GM06990 (cell line): Measurements from ENCODE around the gene KLK8.

Experiments used
- DNase-seq: peaks from one replicate; pipeline ENCODE4 v3.0.0-alpha.2; 2011; ENCODE audit not compliant: insufficient read length; ENCODE audit errors: extremely low read depth
- H3K27me3 ChIP-seq: replicated peaks from 2 replicates; pipeline ENCODE4 v1.6.0; 2011; ENCODE audit warnings: low read length; ENCODE audit not compliant: control insufficient read depth, insufficient read depth
- H3K36me3 ChIP-seq: 2 replicates; pipeline ENCODE4 v1.5.1; 2011; ENCODE audit warnings: low read length; ENCODE audit not compliant: control insufficient read depth, insufficient read depth
- H3K4me3 ChIP-seq: replicated peaks from 2 replicates; pipeline ENCODE4 v1.5.1; 2011; ENCODE audit warnings: low read depth, mild to moderate bottlenecking, control low read depth, low read length
- TF ChIP-seq, protein P1 (sequence below): IDR thresholded peaks from 2 replicates; pipeline ENCODE4 v1.5.1; 2011; ENCODE audit warnings: low read length, control low read depth, mild to moderate bottlenecking, inconsistent platforms; ENCODE audit not compliant: insufficient read depth, poor library complexity, severe bottlenecking

Gene KLK8

DNA sequence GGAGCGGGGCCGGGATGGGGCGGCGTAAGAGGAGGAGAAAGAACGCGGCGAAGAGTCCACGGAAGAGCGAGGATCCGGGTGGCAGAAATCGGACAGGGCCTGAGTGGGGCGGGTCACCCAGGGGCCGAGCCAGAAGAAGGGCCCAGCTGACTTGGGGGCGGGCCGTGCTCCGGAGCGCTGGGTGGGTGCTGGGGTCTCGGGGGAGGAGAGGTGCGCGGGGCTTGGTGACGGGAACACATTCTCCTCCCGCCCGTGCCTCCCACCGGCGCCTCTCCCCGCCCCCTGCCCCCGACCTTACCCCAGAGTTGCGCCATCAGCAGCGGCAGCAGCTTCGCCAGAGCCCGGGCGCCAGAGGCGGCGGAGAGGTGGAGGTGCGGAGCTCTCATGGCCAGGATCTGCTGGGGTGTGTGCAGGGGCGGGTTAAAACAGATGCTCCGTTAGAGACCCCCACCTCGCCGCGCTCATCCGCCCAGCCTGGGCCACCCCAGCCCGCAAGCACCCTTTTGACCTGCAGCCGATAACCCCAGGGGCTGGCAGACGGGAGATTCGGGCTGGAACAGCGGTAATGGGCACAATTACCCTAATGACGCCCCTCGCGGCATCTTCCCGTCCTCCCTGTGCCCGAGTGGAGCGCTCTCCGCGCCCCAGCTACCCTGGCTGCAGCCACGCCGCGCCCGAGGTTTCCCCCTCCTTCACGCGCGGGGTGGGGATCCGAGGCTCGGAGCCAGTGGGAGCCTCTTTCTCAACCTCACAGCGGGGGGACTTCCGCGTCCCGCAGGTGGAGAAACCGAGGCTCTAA is 17.5 kb upstream of the KLK8 start:
- no peak overlapping the region for H3K4me3 ChIP-seq
- no peaks in the 10 kb centered on the region for H3K36me3 ChIP-seq
- DNase-seq: no peak
- no peaks in the 10 kb centered on the region; the same call in none of the 2 replicates for H3K27me3 ChIP-seq
- TF ChIP-seq, protein P1, sequence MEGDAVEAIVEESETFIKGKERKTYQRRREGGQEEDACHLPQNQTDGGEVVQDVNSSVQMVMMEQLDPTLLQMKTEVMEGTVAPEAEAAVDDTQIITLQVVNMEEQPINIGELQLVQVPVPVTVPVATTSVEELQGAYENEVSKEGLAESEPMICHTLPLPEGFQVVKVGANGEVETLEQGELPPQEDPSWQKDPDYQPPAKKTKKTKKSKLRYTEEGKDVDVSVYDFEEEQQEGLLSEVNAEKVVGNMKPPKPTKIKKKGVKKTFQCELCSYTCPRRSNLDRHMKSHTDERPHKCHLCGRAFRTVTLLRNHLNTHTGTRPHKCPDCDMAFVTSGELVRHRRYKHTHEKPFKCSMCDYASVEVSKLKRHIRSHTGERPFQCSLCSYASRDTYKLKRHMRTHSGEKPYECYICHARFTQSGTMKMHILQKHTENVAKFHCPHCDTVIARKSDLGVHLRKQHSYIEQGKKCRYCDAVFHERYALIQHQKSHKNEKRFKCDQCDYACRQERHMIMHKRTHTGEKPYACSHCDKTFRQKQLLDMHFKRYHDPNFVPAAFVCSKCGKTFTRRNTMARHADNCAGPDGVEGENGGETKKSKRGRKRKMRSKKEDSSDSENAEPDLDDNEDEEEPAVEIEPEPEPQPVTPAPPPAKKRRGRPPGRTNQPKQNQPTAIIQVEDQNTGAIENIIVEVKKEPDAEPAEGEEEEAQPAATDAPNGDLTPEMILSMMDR: no peak

DNA sequence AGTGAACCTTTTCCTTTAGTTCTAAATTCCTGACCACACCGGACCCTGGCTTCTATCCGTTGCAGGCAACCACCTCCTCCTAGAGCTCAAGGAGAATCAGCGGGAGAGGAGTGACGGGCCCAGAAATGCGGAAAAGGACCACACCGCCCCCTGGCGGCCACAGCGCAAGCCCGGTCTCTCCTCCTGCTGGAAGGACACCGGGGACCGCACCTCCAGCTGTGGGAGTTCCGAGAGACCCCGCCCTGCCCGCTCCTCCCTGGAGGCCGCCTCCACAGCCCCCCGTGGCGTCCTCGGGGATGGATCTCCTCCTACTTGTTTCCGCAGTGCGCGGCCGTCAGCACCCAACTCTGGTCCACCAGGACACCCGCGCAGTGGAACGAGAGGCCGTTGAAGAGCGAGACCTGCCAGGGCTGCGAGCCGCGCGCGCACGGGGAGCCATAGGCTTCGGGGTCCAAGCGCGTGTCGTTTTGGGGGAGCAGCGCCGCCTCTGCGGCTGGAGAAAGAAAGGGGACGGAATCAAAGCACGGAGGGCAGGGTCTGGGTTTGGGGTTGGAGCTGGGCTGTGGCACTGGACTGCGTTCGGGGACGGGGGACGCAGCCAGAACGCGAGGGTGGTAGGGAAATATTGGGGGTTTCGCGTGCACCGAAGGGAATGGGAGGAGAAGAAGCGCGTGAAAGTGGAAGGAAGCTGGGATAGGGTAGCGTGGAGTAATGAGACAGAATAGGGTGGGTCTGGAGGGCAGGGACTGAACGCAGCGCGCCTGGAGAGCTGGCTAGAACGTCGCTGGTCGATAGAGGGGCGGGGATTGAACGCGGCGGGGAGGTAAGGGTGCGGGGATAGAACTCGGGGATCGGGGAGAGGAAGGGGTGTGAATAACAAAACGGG is 15.6 kb upstream of the KLK8 start:
- H3K36me3 ChIP-seq: no peaks in the 10 kb centered on the region
- H3K27me3 ChIP-seq: no peaks in the 10 kb centered on the region; the same call in 1 of the 2 replicates
- TF ChIP-seq, protein P1: peak; percentile 52
- no peak for DNase-seq
- no peak overlapping the region for H3K4me3 ChIP-seq

DNA sequence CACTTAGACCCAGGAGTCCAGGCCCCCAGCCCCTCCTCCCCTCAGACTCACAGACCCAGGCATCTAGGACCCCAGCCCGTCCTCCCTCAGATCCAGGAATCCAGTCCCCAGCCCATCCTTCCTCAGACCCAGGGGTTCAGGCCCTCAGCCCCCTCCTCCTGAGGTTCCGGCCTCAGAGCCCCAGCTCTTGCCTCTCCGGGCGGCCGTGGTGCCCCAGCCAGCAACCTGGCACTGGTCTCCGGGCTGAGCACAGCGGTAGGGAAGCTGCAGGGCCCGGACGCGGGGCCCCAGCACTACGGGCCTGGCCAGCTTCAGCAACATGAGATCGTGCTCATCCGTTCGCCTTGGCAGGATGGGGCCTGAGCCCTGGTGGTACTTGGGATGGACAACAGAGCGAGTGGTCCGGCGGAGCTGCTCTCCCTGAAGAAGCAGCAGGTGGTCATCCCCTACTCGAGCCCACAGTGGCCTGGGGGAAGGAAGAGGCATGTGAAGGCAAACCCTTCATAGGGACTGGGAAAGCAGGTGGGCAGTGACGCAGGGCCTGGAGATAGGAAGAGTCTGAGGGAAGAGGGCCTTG is 14.4 kb upstream of the KLK8 start:
- no peak overlapping the region for H3K4me3 ChIP-seq
- H3K27me3 ChIP-seq: no peaks in the 10 kb centered on the region; the same call in 1 of the 2 replicates
- no peak for DNase-seq
- H3K36me3 ChIP-seq: no peaks in the 10 kb centered on the region
- TF ChIP-seq, protein P1: no peak

DNA sequence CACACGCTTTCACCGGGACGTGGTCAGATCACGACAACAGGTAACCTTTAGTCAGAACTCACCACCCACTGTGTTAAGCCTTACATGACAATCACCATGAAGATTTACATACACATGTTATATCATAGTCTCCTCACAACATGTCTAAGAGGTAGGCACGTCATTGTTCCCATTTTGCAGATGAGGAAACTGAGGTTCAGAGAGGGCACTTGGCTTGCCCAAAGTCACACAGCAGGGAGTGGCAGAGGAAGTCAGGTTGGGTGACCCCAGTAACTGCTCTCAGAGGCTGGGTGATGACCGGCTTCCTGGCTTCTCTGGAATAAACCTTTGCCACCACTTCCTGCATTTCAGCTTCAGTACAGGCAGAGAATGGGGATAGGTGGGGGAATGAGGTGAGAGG is 12.8 kb upstream of the KLK8 start:
- Histone ChIP-seq H3K36me3 (no peaks in the 10 kb centered on the region), H3K27me3 (no peaks in the 10 kb centered on the region; the same call in 1 of the 2 replicates), H3K4me3 (no peak overlapping the region)
- TF ChIP-seq, protein P1: no peak
- no peak for DNase-seq

DNA sequence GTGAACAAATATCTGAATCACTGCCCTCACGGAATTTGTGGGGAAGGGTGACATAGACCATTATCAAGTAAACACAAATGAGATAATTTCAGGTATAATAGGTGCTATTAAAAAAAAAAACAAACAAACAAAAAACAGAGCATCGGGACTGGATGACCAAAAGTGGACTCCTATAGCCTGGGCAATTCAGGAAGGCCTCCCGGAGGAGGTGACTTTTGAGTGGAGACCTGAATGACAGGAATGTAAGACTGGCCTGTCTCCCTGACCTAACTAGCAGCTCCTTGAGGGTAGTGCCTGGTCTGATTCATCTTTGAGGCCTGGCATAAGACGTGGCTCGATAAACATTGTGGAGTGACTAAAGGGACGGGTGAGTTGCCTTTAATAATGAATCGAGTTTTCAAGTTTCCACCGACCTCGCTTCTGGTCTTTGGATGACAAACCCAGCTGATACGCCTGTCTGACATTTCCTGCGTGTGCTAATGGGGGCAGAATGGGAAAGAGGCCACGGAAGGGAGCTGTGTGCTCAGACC is 11.3 kb upstream of the KLK8 start:
- Histone ChIP-seq H3K36me3 (no peaks in the 10 kb centered on the region), H3K27me3 (no peaks in the 10 kb centered on the region; the same call in 1 of the 2 replicates), H3K4me3 (no peak overlapping the region)
- DNase-seq: no peak
- TF ChIP-seq, protein P1: no peak
